Sigmoid colon (tissue), 3 donors: ENCODE data around the gene KMT2E.

ENCODE experiments used
- POLR2A ChIP-seq, 2 donors: fragments of 450-650 bp; IDR thresholded peaks; one replicate each; pipeline ENCODE4 v1.6.1; 2016; ENCODE audit warnings: antibody characterized with exemption in 2 of 2, mild to moderate bottlenecking in 2 of 2, moderate library complexity in 2 of 2
- TF ChIP-seq, protein P1 (sequence below), 4 experiments: fragments of 450-650 bp in 3 of 4; fragments of 200-600 bp in 1 of 4; IDR thresholded peaks; one replicate each; pipeline ENCODE4 v1.5.1; 2016 to 2019; ENCODE audit warnings: antibody characterized with exemption in 4 of 4, mild to moderate bottlenecking in 3 of 4, moderate library complexity in 2 of 4

- TF ChIP-seq, protein P1, sequence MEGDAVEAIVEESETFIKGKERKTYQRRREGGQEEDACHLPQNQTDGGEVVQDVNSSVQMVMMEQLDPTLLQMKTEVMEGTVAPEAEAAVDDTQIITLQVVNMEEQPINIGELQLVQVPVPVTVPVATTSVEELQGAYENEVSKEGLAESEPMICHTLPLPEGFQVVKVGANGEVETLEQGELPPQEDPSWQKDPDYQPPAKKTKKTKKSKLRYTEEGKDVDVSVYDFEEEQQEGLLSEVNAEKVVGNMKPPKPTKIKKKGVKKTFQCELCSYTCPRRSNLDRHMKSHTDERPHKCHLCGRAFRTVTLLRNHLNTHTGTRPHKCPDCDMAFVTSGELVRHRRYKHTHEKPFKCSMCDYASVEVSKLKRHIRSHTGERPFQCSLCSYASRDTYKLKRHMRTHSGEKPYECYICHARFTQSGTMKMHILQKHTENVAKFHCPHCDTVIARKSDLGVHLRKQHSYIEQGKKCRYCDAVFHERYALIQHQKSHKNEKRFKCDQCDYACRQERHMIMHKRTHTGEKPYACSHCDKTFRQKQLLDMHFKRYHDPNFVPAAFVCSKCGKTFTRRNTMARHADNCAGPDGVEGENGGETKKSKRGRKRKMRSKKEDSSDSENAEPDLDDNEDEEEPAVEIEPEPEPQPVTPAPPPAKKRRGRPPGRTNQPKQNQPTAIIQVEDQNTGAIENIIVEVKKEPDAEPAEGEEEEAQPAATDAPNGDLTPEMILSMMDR (IDR thresholded peaks at IDR 0.05): no peak
- TF ChIP-seq POLR2A (IDR thresholded peaks at IDR 0.05): no peak
Observed at GRCh38 chr7:105020926-105021325, 6.9 kb downstream of the KMT2E start.
